IPS DF 4.7 (cell line): ENCODE data around the gene ZNF440.

ENCODE experiments used
- DNase-seq: peaks from one replicate; pipeline ENCODE4 v3.0.0-alpha.2; 2013; ENCODE audit warnings: low spot score; ENCODE audit errors: extremely low read depth

ZNF440 gene

GRCh38 chr19:11882606-11883005, 68.5 kb downstream of the ZNF440 start:
- DNase-seq: no peak
